ENCODE data around the gene GRID1. TPM values are rescaled to one million over a fixed set of nuclear protein-coding genes. Genes with fewer than 3 reads are reported as not detected.
A peak's percentile ranks its signal among the peaks of the same experiment; 100 is the strongest.

Gene GRID1
- total and polyA plus RNA-seq, 10 donors = 0.06 to 0.42 (median 0.15) TPM; not detected in 4

GRCh38 chr10:86071145-86071544 lies 295.4 kb downstream of the GRID1 start:
- TF ChIP-seq POLR2A (IDR thresholded peaks at IDR 0.05) (no peak), CTCF (IDR thresholded peaks at IDR 0.05 in 8 of 11, conservative IDR thresholded peaks at IDR 0.05 in 3 of 11) (no peak), POLR2AphosphoS5 (IDR thresholded peaks at IDR 0.05) (no peak)
- intact Hi-C loops (cut with DNase I; ENCODE audit: low total_unique reads) = no loop called here
- no peak for DNase-seq
- Histone ChIP-seq H3K4me3 (no peak overlapping the region), H3K36me3 (no peaks in the 10 kb centered on the region), H3K27me3 (replicated peaks in 1 of 7) (peaks cover 0 to 24% (median 0%) of the 10 kb centered on the region in 7 donors), H3K9me3 (no peaks in the 10 kb centered on the region), H3K4me1 (no peaks in the 10 kb centered on the region), H3K27ac (no peak overlapping the region)
- WGBS, 5 donors = 71 to 89% (median 81%) methylated on average over 4 to 5 of the region's 5 CpGs

GRCh38 chr10:86070278-86070677 lies 296.3 kb downstream of the GRID1 start:
- no peak for DNase-seq
- intact Hi-C loops (cut with DNase I; ENCODE audit: low total_unique reads) = no loop called here
- no peak overlapping the region for H3K4me3 ChIP-seq
- peaks cover 0 to 29% (median 0%) of the 10 kb centered on the region in 7 donors for H3K27me3 ChIP-seq (replicated peaks in 1 of 7)
- H3K4me1 ChIP-seq = no peaks in the 10 kb centered on the region
- H3K36me3 ChIP-seq = no peaks in the 10 kb centered on the region
- 72 to 100% (median 88%) methylated on average over 1 of the region's 1 CpG for WGBS, 5 donors
- TF ChIP-seq POLR2A (IDR thresholded peaks at IDR 0.05) = no peak
- TF ChIP-seq CTCF (IDR thresholded peaks at IDR 0.05 in 8 of 11, conservative IDR thresholded peaks at IDR 0.05 in 3 of 11) = no peak
- no peak for TF ChIP-seq POLR2AphosphoS5 (IDR thresholded peaks at IDR 0.05)
- no peaks in the 10 kb centered on the region for H3K9me3 ChIP-seq
- no peak overlapping the region for H3K27ac ChIP-seq

GRCh38 chr10:86068231-86069054 lies 298.2 kb downstream of the GRID1 start:
- H3K36me3 ChIP-seq = no peaks in the 10 kb centered on the region
- DNase-seq = peak; percentile 23
- 67 to 84% (median 77%) methylated on average over 10 of the region's 10 CpGs for WGBS, 5 donors
- H3K4me3 ChIP-seq = no peak overlapping the region
- peaks cover 0 to 37% (median 0%) of the 10 kb centered on the region in 7 donors for H3K27me3 ChIP-seq (replicated peaks in 1 of 7)
- no peaks in the 10 kb centered on the region for H3K4me1 ChIP-seq
- intact Hi-C loops (cut with DNase I; ENCODE audit: low total_unique reads) = no loop called here
- TF ChIP-seq CTCF (IDR thresholded peaks at IDR 0.05 in 8 of 11, conservative IDR thresholded peaks at IDR 0.05 in 3 of 11) = no peak
- TF ChIP-seq POLR2A (IDR thresholded peaks at IDR 0.05) = no peak
- no peak for TF ChIP-seq POLR2AphosphoS5 (IDR thresholded peaks at IDR 0.05)
- H3K27ac ChIP-seq = no peak overlapping the region
- no peaks in the 10 kb centered on the region for H3K9me3 ChIP-seq

GRCh38 chr10:86067436-86068050 lies 299.1 kb downstream of the GRID1 start:
- intact Hi-C loops (cut with DNase I; ENCODE audit: low total_unique reads) = no loop called here
- TF ChIP-seq POLR2A (IDR thresholded peaks at IDR 0.05) (no peak), CTCF (IDR thresholded peaks at IDR 0.05 in 8 of 11, conservative IDR thresholded peaks at IDR 0.05 in 3 of 11) (no peak), POLR2AphosphoS5 (IDR thresholded peaks at IDR 0.05) (no peak)
- no peak for DNase-seq
- H3K4me3 ChIP-seq = no peak overlapping the region
- H3K36me3 ChIP-seq = no peaks in the 10 kb centered on the region
- peaks cover 0 to 37% (median 0%) of the 10 kb centered on the region in 7 donors for H3K27me3 ChIP-seq (replicated peaks in 1 of 7)
- H3K4me1 ChIP-seq = no peaks in the 10 kb centered on the region
- no peak overlapping the region for H3K27ac ChIP-seq
- H3K9me3 ChIP-seq = no peaks in the 10 kb centered on the region
- 77 to 86% (median 81%) methylated on average over 5 of the region's 5 CpGs for WGBS, 5 donors
